Measurements from ENCODE around the gene RAB3IP.

- TF ChIP-seq POLR2A (IDR thresholded peaks at IDR 0.05) (no peak), POLR2AphosphoS5 (IDR thresholded peaks at IDR 0.05) (no peak)
- TF ChIP-seq, protein P1, sequence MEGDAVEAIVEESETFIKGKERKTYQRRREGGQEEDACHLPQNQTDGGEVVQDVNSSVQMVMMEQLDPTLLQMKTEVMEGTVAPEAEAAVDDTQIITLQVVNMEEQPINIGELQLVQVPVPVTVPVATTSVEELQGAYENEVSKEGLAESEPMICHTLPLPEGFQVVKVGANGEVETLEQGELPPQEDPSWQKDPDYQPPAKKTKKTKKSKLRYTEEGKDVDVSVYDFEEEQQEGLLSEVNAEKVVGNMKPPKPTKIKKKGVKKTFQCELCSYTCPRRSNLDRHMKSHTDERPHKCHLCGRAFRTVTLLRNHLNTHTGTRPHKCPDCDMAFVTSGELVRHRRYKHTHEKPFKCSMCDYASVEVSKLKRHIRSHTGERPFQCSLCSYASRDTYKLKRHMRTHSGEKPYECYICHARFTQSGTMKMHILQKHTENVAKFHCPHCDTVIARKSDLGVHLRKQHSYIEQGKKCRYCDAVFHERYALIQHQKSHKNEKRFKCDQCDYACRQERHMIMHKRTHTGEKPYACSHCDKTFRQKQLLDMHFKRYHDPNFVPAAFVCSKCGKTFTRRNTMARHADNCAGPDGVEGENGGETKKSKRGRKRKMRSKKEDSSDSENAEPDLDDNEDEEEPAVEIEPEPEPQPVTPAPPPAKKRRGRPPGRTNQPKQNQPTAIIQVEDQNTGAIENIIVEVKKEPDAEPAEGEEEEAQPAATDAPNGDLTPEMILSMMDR (IDR thresholded peaks at IDR 0.05) = no peak
Observed at GRCh38 chr12:69837191-69837590, 98.5 kb downstream of the RAB3IP start.

Data from breast epithelium (tissue), 3 donors.